ENCODE measurements around the gene CNMD. TPM values are rescaled to one million over a fixed set of nuclear protein-coding genes. Genes with fewer than 3 reads are reported as not detected.
A peak's percentile ranks its signal among the peaks of the same experiment; 100 is the strongest.

Gene CNMD
- polyA plus RNA-seq, 1 donor from 2014 or later: not detected

- Histone ChIP-seq H3K9ac (ENCODE audit: low read length) (peak overlapping the region; percentile 53), H3K4me2 (ENCODE audit: low read length) (no peak overlapping the region), H3K9me3 (ENCODE audit: low read length) (no peaks in the 10 kb centered on the region), H4K20me1 (ENCODE audit: insufficient read depth) (no peaks in the 10 kb centered on the region), H2AFZ (ENCODE audit: low read depth, low read length) (no peak overlapping the region), H3K9me2 (ENCODE audit: insufficient read depth, low read length) (no peaks in the 10 kb centered on the region), H3K36me3 (ENCODE audit: insufficient read depth, low read length) (no peaks in the 10 kb centered on the region), H3F3A (ENCODE audit: insufficient read depth, low read length, poor library complexity, severe bottlenecking) (peaks cover 2% of the 10 kb centered on the region), H3K27me3 (ENCODE audit: insufficient read depth, low read depth, low read length) (peaks cover 28% of the 10 kb centered on the region), H3K27ac (ENCODE audit: low read length) (peak overlapping the region; percentile 86), H3K79me2 (replicated peaks; ENCODE audit: insufficient read depth, low read length) (no peaks in the 10 kb centered on the region), H3K4me3 (ENCODE audit: low read length) (peak overlapping the region; percentile 31)
- no peak for TF ChIP-seq CTCF (IDR thresholded peaks at IDR 0.05; ENCODE audit: poor library complexity, severe bottlenecking)
- no peak for TF ChIP-seq POLR2AphosphoS5 (IDR thresholded peaks at IDR 0.05)
- TF ChIP-seq EP300 (conservative IDR thresholded peaks at IDR 0.05; ENCODE audit: poor library complexity, severe bottlenecking): no peak
- TF ChIP-seq EZH2 (IDR thresholded peaks at IDR 0.05; ENCODE audit: borderline replicate concordance, insufficient read depth, low read length, poor library complexity, severe bottlenecking): no peak
- no peak for TF ChIP-seq REST (IDR thresholded peaks at IDR 0.05; ENCODE audit: borderline replicate concordance)
- TF ChIP-seq MXI1 (conservative IDR thresholded peaks at IDR 0.05; ENCODE audit: poor library complexity, severe bottlenecking): no peak
- no peak for TF ChIP-seq SMC3 (conservative IDR thresholded peaks at IDR 0.05; ENCODE audit: poor library complexity)
- TF ChIP-seq TAF1 (IDR thresholded peaks at IDR 0.05; ENCODE audit: low read depth): no peak
- no peak for TF ChIP-seq RAD21 (conservative IDR thresholded peaks at IDR 0.05)
These were observed 2.7 kb downstream of the CNMD start for GRCh38 chr13:52736891-52737290.

- H3K4me2 ChIP-seq (ENCODE audit: low read length): no peak overlapping the region
- H4K20me1 ChIP-seq (ENCODE audit: insufficient read depth): no peaks in the 10 kb centered on the region
- no peaks in the 10 kb centered on the region for H3K9me2 ChIP-seq (ENCODE audit: insufficient read depth, low read length)
- no peaks in the 10 kb centered on the region for H3K36me3 ChIP-seq (ENCODE audit: insufficient read depth, low read length)
- no peak for TF ChIP-seq EZH2 (IDR thresholded peaks at IDR 0.05; ENCODE audit: borderline replicate concordance, insufficient read depth, low read length, poor library complexity, severe bottlenecking)
- no peak for TF ChIP-seq SMC3 (conservative IDR thresholded peaks at IDR 0.05; ENCODE audit: poor library complexity)
- TF ChIP-seq EP300 (conservative IDR thresholded peaks at IDR 0.05; ENCODE audit: poor library complexity, severe bottlenecking): no peak
- TF ChIP-seq CTCF (IDR thresholded peaks at IDR 0.05; ENCODE audit: poor library complexity, severe bottlenecking): no peak
- TF ChIP-seq REST (IDR thresholded peaks at IDR 0.05; ENCODE audit: borderline replicate concordance): no peak
- TF ChIP-seq POLR2AphosphoS5 (IDR thresholded peaks at IDR 0.05): no peak
- no peak for TF ChIP-seq RAD21 (conservative IDR thresholded peaks at IDR 0.05)
- TF ChIP-seq MXI1 (conservative IDR thresholded peaks at IDR 0.05; ENCODE audit: poor library complexity, severe bottlenecking): no peak
- TF ChIP-seq TAF1 (IDR thresholded peaks at IDR 0.05; ENCODE audit: low read depth): no peak
- H3F3A ChIP-seq (ENCODE audit: insufficient read depth, low read length, poor library complexity, severe bottlenecking): peaks cover 2% of the 10 kb centered on the region
- no peaks in the 10 kb centered on the region for H3K9me3 ChIP-seq (ENCODE audit: low read length)
- peaks cover 8% of the 10 kb centered on the region for H3K27me3 ChIP-seq (ENCODE audit: insufficient read depth, low read depth, low read length)
- H3K4me3 ChIP-seq (ENCODE audit: low read length): no peak overlapping the region
- no peak overlapping the region for H3K9ac ChIP-seq (ENCODE audit: low read length)
- H2AFZ ChIP-seq (ENCODE audit: low read depth, low read length): no peak overlapping the region
- no peak overlapping the region for H3K27ac ChIP-seq (ENCODE audit: low read length)
- H3K79me2 ChIP-seq (replicated peaks; ENCODE audit: insufficient read depth, low read length): no peaks in the 10 kb centered on the region
These were observed 5.5 kb downstream of the CNMD start for GRCh38 chr13:52734075-52734623.

Measured in neural cell (in vitro differentiated cells).